NCI-H2081 (cell line): ENCODE data around the gene SNTG2.
A peak's percentile ranks its signal among the peaks of the same experiment; 100 is the strongest.

ENCODE experiments used
- DNase-seq, 2 experiments: peaks; one replicate each; lab custom pipeline; 2025; lab: John Stamatoyannopoulos, UW

The SNTG2 gene

DNA sequence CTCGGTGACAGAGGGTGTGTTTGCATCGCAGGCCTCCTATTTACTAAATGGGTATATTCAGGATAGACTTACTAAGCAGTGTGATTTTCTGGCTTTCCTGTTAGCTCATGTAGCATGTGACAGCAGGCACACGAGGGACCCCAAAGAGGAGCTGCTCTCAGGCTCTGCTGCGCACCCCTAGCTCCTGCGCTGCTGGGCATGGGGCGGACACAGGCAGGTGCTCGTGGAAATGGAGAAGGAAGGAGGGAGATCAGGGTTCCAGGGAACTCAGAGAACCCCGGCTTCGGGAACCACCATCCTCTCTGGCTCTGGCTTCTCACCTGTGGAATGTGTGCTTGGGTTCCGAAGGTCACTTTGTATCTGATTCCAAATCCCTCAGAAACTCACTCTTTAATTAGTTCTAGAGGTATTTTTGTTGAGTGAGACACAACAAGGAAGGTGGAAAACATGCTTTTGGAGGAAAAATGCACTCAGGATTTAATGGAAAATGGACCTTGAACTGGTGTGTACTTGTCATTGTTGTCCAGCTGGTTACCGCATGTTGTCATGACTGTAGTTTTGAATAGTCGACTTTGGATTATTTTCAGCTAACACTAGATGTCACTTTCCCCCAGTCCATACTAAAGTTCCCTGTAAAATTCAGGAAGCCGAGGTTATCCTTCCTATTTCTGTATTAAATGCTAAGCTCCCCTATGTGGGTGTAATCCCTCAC, 3.5 kb downstream of the SNTG2 start:
- peak; percentile 28 to 66 for DNase-seq

- no peak for DNase-seq
Observed at GRCh38 chr2:954687-955000, 4.0 kb downstream of the SNTG2 start.

DNA sequence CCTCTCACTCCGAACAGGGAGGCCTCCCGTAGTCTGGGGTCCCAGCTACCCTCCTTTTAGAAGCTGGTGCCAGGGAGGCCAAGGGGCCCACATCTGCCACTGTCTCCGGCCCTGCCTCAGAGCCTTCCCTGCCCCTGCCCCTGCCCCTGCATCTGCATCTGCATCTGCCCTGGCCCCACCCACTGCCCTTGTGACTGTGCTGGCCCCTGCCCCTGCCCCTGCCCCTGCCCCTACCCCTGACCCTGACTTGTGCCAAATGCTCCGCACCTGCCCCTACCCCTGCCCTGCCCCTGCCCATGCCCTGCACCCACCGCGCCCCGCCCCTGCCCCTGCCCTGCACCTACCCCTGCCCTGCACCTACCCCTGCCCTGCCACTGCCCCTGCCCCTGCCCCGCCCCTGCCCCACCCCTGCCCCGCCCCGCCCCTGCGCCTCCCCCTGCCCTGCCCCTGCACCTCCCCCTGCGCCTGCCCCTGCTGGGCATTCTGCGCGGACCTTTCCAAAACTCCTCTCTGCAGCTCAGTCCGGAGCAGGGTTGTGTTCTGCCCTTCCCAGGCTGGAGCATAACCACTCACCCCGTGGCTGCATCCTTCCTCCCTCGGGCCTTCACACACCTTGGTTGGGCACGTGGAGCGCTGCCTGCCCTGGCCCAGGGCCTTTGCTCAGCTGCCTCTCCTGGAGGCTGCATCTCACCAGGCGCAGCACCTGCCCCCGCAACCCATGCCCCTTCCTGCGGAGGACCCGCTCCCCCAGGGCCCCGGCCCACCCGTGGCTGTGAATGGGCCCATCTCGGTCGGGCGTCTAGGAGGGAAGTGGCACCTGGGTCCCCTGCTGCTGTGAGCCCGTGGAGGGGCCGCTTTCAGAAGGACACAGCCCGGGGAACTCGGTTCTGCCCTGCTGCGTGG, 5.4 kb downstream of the SNTG2 start:
- DNase-seq: no peak

- no peak for DNase-seq
Observed at GRCh38 chr2:959457-959856, 8.8 kb downstream of the SNTG2 start.

- DNase-seq: peak; percentile 33 to 76
Observed at GRCh38 chr2:960061-960736, 9.6 kb downstream of the SNTG2 start.

DNA sequence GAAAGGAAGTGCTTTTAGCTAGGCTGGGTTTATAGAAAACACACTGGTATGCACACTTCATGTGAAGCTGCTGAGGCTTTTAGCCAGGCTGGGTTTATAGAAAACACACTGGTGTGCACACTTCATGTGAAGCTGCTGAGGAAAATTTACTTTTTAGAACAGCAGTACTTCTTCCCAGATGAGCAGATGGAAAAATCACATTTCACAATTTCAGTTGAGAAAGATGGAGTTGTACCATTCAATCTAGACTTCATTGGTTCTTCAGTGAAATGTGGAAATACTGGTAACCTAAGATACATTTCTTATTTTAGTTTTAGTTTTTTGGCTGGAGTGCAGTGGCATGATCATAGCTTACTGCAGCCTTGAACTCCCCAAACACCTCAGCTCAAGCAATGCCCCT, 11.1 kb downstream of the SNTG2 start:
- no peak for DNase-seq

- DNase-seq: peak in 1 of 2 experiments; percentile 40
Observed at GRCh38 chr2:963876-964275, 13.2 kb downstream of the SNTG2 start.

- no peak for DNase-seq
Observed at GRCh38 chr2:964562-964961, 13.9 kb downstream of the SNTG2 start.

DNA sequence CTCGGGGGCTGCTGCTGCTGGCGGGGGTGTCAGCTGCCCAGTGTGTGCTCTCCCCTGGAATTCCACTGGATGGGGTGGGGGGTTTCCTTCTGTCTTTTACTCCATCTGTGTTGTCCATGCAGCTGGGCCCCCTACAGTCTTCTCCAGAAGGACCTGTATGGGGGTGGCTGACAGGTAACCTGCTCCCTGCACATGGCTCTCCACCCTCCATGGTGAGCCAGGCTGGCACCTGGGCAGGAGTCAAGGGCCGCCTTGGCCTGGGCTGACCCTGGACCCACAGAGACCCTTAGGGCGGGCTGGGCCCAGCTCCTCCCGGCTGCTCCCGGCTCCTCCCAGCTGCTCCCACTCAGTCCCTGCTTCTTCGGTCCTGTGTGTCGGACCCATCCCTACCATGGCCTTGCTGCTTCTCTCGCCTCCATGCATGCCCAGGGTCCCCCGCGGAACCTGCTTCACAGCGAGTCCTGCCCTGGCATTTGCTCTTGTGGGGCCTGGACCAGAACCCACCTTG, 15.0 kb downstream of the SNTG2 start:
- DNase-seq: no peak

DNA sequence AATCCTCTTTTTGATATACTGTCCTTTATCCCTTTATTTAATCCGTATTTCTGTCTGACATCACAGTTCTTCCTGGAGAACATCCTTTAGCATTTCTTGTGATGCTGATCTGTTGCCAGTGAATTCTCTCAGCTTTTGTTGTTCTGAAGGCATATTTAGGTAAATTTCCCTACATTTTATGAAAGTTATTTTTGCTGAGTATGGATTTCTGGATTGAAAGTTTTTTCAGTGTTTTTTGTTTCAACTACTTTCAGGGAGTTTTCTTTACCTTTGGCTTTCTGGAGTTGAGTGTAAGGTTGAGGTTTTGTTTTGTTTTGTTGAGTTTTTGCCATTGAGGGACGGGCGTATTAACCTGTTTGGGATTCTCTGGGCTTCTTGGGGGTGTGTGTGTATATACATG, 22.5 kb downstream of the SNTG2 start:
- no peak for DNase-seq

- DNase-seq: no peak
Observed at GRCh38 chr2:974054-974453, 23.4 kb downstream of the SNTG2 start.

DNA sequence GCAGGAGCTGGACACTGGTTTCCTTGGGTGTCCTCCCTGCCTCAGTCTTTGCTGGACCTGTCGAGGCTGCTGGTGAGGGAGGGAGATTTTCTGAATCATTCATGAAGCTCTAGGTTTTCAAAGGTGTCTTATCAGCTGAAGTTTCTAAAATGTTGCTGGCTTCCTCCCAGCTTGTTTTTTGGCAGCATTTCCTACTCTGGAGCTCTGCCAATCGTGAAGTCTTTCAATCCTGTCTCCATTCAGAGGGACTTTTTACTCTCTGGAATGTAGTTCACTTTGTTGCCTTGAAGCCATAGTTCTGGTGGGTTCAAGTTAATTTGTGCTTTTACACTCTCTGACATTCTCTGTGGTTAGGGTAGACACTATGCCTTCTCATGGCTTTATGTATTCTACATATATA, 23.9 kb downstream of the SNTG2 start:
- peak in 1 of 2 experiments; percentile 54 for DNase-seq

- no peak for DNase-seq
Observed at GRCh38 chr2:975095-975494, 24.4 kb downstream of the SNTG2 start.

- no peak for DNase-seq
Observed at GRCh38 chr2:979069-979928, 28.6 kb downstream of the SNTG2 start.

DNA sequence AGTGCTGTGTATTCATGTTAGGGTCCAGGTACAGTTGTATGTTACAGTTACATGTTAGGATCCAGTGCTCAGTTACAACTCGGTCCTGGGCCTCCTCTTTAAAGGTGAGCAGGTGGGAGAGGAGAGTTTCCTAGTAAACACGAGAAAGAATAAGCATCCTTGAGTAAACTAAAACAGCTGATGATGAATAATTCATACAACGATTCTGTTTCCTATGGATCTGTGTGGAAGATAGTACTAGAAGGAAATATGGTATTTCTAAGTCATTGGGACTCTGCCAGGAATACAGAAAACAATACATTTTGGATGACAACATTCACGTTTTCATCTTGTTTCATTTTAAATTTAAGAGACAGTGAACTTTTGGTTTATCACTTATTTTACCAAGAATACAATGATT, 29.5 kb downstream of the SNTG2 start:
- peak in 1 of 2 experiments; percentile 29 for DNase-seq

- DNase-seq: no peak
Observed at GRCh38 chr2:981258-981657, 30.6 kb downstream of the SNTG2 start.

- no peak for DNase-seq
Observed at GRCh38 chr2:981759-982158, 31.1 kb downstream of the SNTG2 start.

GRCh38 chr2:985317-985898, 34.8 kb downstream of the SNTG2 start:
- no peak for DNase-seq

DNA sequence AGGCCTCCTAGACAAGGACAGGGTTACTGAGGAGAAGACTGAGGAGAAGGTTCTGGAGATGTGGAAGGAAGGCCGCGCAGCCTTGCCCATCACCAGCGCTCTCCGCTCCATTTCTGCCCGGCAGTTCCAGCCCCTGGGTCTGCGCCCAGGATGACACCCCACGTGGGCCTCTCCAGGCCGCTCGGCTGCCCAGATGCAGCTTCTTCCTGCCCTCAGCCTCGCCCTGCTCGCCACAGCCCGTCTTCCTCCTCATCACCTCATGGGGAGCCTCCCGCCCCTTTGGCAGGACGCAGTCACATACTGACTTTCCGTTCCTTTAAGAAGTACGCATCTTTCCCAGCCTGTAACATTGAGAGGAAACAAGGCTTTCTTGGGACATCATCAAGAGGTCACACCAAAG, 37.1 kb downstream of the SNTG2 start:
- no peak for DNase-seq

DNA sequence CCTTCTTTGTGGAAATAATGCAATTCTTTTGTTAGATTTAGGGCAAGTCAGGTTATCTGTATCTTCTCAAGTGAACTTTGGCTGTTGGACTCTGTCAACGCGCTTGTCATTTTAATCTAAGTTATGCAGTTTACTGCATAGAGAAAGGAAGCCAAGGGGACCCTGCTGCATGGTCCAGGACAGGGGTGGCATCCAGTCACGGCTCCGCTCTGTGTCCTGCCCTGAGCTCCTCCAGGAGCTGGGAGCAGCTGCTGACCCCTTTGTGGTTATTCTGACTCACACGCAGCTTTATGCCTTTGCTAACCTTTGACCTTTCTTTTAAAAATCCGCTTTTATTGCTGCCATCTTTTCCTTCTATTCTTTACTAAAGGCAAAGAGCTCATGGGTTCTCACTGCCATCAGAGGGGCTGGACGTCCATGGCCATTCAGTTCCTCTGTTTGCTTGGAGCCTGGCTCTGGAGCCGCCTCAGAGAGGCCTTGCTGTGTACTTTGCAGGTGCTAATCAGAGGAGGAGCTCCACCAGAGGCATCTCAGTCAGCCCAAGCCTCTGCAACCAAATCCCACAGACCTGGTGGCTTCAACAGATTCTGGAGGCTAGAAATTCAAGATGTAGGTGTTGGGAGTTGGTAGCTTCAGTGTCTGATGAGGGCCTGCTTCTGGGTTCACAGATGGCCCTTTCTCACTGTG, 39.3 kb downstream of the SNTG2 start:
- no peak for DNase-seq

- DNase-seq: no peak
Observed at GRCh38 chr2:990970-991369, 40.3 kb downstream of the SNTG2 start.
